HepG2 (cell line): ENCODE data around the gene PGC. TPM values are rescaled to one million over a fixed set of nuclear protein-coding genes. Genes with fewer than 3 reads are reported as not detected.

Experiments used
- EZH2 ChIP-seq: conservative IDR thresholded peaks from 2 replicates; pipeline ENCODE4 v1.6.1; 2012; ENCODE audit warnings: mild to moderate bottlenecking, low read depth, low read length, moderate library complexity
- HDAC1 ChIP-seq: sonication (generic); formaldehyde crosslinking; IDR thresholded peaks from 2 replicates; pipeline ENCODE4 v1.5.1; 2020; ENCODE audit warnings: mild to moderate bottlenecking, missing genetic modification reagents
- HDAC2 ChIP-seq: sonication (generic); formaldehyde crosslinking; IDR thresholded peaks from 2 replicates; pipeline ENCODE4 v1.4.0; 2020; ENCODE audit warnings: missing genetic modification reagents
- HIC2 ChIP-seq: sonication (generic); formaldehyde crosslinking; IDR thresholded peaks from 2 replicates; pipeline ENCODE4 v1.9.0; 2022; ENCODE audit warnings: low read depth, missing genetic modification reagents
- HNF1A ChIP-seq, 2 experiments: sonication (generic) in 1 of 2; formaldehyde crosslinking in 1 of 2; IDR thresholded peaks; 2 replicates each; pipeline versions ENCODE4 v1.4.0 to v1.6.1; 2016 to 2020; ENCODE audit warnings: borderline replicate concordance in 1 of 2, low read depth in 1 of 2, mild to moderate bottlenecking in 1 of 2, missing genetic modification reagents in 1 of 2
- JUN ChIP-seq: sonication (generic); formaldehyde crosslinking; IDR thresholded peaks from 2 replicates; pipeline ENCODE4 v1.4.0; 2020; ENCODE audit warnings: mild to moderate bottlenecking, missing genetic modification reagents
- KDM5A ChIP-seq: fragments of 200-600 bp; sonication (generic); IDR thresholded peaks from 2 replicates; pipeline ENCODE4 v1.7.0; 2018; ENCODE audit warnings: antibody characterized with exemption, mild to moderate bottlenecking, low read length, borderline replicate concordance
- KLF12 ChIP-seq: sonication (generic); formaldehyde crosslinking; IDR thresholded peaks from 2 replicates; pipeline ENCODE4 v1.4.0; 2020; ENCODE audit warnings: missing genetic modification reagents, borderline replicate concordance
- MATR3 ChIP-seq: sonication (generic); formaldehyde crosslinking; IDR thresholded peaks from 2 replicates; pipeline ENCODE4 v1.4.0; 2020; ENCODE audit warnings: missing genetic modification reagents
- PCBP1 ChIP-seq: fragments of 200-400 bp; formaldehyde crosslinking; IDR thresholded peaks from 2 replicates; pipeline ENCODE4 v1.6.1; 2017; ENCODE audit warnings: mild to moderate bottlenecking, low read depth, low read length, borderline replicate concordance
- RBAK ChIP-seq: sonication (generic); formaldehyde crosslinking; IDR thresholded peaks from 2 replicates; pipeline ENCODE4 v1.5.1; 2020; ENCODE audit warnings: mild to moderate bottlenecking, missing genetic modification reagents
- SNAI1 ChIP-seq: sonication (generic); formaldehyde crosslinking; IDR thresholded peaks from 2 replicates; pipeline ENCODE4 v1.5.0; 2020; ENCODE audit warnings: mild to moderate bottlenecking, missing genetic modification reagents, borderline replicate concordance
- TERF1 ChIP-seq: sonication (generic); formaldehyde crosslinking; IDR thresholded peaks from 2 replicates; pipeline ENCODE4 v1.8.0; 2022; ENCODE audit warnings: mild to moderate bottlenecking, missing genetic modification reagents, moderate library complexity
- ZNF552 ChIP-seq: sonication (generic); formaldehyde crosslinking; IDR thresholded peaks from 2 replicates; pipeline ENCODE4 v1.9.0; 2022; ENCODE audit warnings: missing genetic modification reagents, mild to moderate bottlenecking, borderline replicate concordance
- ZNF569 ChIP-seq: sonication (generic); formaldehyde crosslinking; IDR thresholded peaks from 2 replicates; pipeline ENCODE4 v1.5.0; 2020; ENCODE audit warnings: mild to moderate bottlenecking, missing genetic modification reagents, moderate library complexity, borderline replicate concordance
- ZNF576 ChIP-seq: sonication (generic); formaldehyde crosslinking; IDR thresholded peaks from 2 replicates; pipeline ENCODE4 v1.4.0; 2020; ENCODE audit warnings: mild to moderate bottlenecking, missing genetic modification reagents
- ZNF7 ChIP-seq: IDR thresholded peaks from 2 replicates; pipeline ENCODE4 v1.6.1; 2016; ENCODE audit warnings: missing biosample characterization, missing genetic modification reagents
- ZNF800 ChIP-seq: sonication (generic); formaldehyde crosslinking; IDR thresholded peaks from 2 replicates; pipeline ENCODE4 v1.4.0; 2020; ENCODE audit warnings: missing genetic modification reagents
- ZNF891 ChIP-seq: sonication (generic); formaldehyde crosslinking; IDR thresholded peaks from 2 replicates; pipeline ENCODE4 v1.5.0; 2020; ENCODE audit warnings: mild to moderate bottlenecking, missing genetic modification reagents
- polyA plus RNA-seq, 8 experiments: library from polyadenylated mRNA; depleted of rRNA in 3 of 8; stranded (reverse) in 7 of 8; unstranded in 1 of 8; fragments of >200 nt; fragmentation: Illumina TruSeq in 4 of 8; extraction: Trizol in 4 of 8; gene quantifications; 2 replicates each; pipeline versions ENCODE4 v1.2.1 to v1.2.3, GENCODE V29; 2011 to 2016; ENCODE audit warnings: low read depth in 4 of 8, missing spikeins in 1 of 8, mixed read lengths in 1 of 8; ENCODE audit not compliant: insufficient read depth in 1 of 8
- total RNA-seq, 5 experiments: library from RNA; depleted of rRNA; stranded (reverse); fragments of >200 nt; fragmentation: Illumina TruSeq; extraction: Trizol; gene quantifications; 2 replicates each; pipeline ENCODE4 v1.2.3, GENCODE V29; 2016; ENCODE audit warnings: low read depth in 1 of 5

PGC gene
- total and polyA plus RNA-seq, 2 of the 13 experiments (the other 11 are each of a cell fraction or from before 2014, with no cell fraction given) = 426 to 502 TPM

GRCh38 chr6:41779788-41780550 lies 32.8 kb upstream of the PGC start, which contains the start of gene FRS3 (continued):
- TF ChIP-seq HDAC1 (CRISPR knock-in tag) (peak; percentile 92), SNAI1 (CRISPR knock-in tag) (no peak), ZNF891 (CRISPR knock-in tag) (peak; percentile 78), JUN (CRISPR knock-in tag) (peak; percentile 18; the same call in 1 of the 2 replicates), ZNF569 (CRISPR knock-in tag) (no peak), EZH2 (no peak), KDM5A (peak; percentile 62; the same call in 1 of the 2 replicates), ZNF576 (CRISPR knock-in tag) (no peak), HDAC2 (peak; percentile 69; the same call in 1 of the 2 replicates), MATR3 (CRISPR knock-in tag) (no peak), HNF1A (IDR thresholded peaks at IDR 0.05; ENCODE audit: low read depth) (no peak), HNF1A (CRISPR knock-in tag; IDR thresholded peaks at IDR 0.05; ENCODE audit: borderline replicate concordance) (peak; percentile 79), TERF1 (CRISPR knock-in tag) (no peak), HIC2 (CRISPR knock-in tag) (0 out of 2 replicates have a peak, but pooled peaks have one; percentile 42), ZNF552 (no peak), RBAK (CRISPR knock-in tag) (peak; percentile 71; the same call in 1 of the 2 replicates), PCBP1 (peak; percentile 66; the same call in 1 of the 2 replicates), ZNF7 (no peak), KLF12 (no peak), ZNF800 (CRISPR knock-in tag) (no peak)
